ENCODE results near the gene ARHGEF11.
"Not testable (repeated sequence)": the region's sequence is repeated elsewhere in the genome, so short reads cannot be mapped to it uniquely, and the experiment has no call there.

Gene ARHGEF11

DNA sequence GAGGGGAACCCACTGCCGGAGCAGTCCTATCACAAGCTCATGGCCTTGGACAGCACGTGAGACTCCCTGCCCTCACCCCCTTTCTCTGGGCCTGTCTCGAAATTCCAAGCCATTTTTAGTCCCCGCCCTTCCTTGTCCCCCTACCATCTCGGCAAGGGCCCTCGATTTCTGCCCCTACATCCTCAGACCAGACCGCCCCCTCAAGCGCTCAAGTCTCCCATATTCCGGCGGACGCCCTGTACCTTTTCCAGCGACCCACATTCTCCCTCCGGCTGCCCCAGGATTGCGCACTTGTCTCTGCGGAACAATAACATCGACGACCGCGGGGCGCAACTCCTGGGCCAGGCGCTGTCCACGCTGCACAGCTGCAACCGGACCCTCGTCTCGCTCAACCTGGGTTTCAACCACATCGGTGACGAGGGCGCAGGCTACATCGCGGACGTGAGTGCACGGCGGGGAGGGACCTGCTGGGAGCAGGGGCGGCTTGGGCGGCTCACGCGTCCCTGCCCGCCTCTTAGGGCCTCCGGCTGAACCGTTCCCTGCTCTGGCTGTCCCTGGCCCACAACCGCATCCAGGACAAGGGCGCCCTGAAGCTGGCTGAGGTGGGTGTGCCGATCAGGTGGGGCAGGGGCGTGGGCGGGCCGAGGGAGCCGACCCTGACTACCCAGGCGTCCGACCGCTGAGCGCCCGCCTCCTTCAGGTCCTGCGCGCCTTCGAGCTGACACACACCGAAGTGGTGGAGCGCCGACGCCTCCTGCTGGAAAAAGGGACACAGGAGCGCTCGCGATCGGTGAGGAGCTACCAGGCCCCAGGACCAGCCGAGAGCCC lies 118.1 kb downstream of the ARHGEF11 start:
- DNase-seq = peak; percentile 51

DNA sequence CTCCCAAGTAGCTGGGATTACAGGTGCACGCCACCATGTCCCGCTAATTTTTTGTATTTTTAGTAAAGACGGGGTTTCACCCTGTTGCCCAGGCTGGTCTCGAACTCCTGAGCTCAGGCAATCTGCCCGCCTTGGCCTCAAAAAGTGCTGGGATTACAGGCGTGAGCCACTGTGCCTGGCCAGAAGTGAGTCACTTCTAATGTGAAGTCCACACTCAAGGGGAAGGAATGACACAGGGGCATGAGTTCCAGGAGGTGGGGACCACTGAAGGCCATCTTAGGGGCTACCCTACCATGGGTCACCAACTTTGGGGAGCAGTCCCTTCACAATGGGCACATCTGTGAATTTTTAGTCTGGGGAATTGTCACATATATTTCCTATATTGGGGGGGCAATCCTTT lies 118.8 kb downstream of the ARHGEF11 start:
- DNase-seq = not testable (repeated sequence)

DNA sequence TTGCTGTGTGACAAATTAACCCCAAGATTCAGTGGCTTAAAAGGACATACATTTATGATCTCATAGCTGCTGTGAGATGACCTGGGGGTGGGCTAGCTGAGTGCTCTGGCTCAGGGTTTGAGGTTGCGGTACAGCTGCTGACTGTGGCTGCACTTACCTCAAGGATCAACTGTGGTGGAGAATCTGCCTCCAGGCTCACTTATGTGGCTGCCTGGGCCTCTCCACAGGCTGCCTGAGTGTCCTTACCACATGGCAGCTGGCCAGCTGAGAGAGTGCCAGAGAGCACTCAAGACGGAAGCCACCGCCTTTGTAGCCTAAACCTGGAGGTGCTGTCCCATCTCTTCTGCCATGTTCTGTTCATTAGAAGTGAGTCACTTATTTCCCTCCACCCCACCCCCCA lies 119.4 kb downstream of the ARHGEF11 start:
- DNase-seq = no peak

DNA sequence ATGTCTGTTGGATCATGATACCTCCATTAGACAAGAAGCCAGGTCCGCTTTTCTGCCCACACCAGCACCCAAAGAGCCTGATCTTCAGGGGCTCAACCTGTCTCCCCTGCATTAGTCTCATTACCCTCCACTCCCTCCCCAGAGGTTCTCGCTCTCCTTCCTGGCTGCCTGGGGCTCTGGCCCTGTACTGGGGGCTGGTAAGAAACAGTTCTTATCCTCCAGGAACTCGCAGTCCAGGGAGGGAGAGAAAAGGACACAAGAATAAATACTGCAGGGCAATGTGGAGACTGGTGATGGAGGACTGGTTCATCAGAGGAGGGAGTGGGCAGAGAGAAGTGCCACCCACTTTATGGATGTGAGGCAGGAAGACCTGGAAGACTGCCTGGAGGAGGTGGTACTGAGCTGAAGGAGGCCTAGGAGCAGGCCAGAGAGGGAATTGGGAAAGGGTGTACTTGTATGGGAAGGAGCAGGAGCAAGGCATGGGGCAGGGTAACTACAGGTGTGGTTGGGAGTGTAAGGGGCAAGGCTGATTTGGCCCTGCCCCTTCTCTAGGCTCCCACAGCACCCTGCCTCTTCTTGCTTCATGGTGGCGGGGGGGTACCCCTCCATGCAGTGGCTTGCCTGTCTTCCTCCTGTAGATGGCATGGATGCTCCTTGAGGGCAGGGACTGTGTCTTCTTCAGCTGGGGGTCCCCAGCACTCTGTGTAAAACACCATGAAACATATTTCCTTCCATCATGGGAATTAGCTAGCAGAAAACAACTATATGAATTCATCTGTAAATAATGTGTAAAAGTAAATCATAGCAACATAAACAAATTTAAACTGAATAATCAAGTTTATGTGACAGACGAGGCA lies 120.2 kb downstream of the ARHGEF11 start:
- DNase-seq = no peak

DNA sequence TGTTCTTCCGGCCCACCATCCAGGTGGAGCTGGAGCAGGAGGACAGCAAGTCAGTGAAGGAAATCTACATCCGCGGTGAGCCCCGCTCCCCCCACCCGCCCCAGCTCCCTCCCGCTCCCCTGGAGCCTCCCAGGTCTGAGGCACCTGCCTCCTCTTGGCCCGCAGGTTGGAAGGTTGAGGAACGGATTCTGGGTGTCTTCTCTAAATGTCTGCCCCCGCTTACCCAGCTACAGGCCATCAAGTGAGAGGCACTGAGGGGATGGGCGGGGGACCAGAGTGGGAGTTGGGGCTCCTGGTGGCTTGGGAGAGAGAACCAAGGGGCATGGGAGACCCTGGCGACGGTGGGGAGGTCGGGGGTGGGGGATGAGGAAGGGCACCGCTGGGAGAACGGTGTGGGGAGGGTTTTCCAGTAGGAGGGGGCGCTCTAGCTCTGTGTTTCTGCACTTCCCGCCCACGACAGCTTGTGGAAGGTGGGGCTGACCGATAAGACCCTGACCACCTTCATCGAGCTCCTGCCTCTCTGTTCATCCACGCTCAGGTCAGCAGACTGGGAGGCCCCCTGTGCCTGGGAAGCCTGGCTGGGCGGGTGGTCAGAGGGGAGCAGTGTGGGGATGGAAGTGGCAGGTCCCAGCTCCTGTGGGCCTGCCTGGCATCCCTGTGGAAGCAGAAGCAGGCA lies 120.9 kb downstream of the ARHGEF11 start:
- DNase-seq = no peak

DNA sequence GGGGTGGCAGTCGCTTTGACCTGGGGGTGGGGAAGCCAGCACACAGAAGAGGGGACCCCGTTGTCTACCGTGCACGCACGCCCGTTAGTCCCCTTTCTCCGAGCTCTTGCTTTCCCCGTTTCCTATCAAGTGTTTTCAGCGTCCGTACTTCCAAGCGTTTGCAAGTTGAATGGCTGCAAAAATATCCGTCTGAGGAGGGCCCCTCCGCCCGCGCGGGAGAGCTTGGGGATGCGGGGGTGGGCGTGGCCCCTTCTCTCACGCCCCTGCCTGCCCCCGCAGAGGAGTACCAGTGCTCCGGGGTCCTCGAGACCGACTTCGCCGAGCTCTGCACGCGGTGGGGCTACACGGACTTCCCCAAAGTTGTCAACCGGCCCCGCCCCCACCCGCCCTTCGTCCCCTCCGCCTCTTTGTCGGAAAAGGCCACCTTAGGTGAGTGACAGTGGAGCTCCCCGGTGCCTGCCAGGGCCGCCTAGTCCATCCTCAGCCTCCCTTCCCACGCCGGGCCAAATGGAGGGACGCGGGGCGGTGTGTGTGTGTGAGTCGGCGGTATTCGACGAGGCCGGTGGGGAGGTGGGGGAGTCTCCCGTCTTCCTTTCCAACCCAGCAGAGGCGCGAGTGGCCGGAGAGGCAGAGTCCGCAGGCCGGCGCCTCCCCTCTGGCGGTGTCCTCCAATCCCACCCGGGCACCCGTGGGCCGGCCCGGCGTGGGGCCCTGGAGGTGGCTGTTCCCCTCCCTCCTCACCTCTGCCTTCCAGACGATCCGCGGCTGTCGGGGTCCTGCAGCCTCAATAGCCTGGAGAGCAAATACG lies 121.7 kb downstream of the ARHGEF11 start:
- DNase-seq = no peak

DNA sequence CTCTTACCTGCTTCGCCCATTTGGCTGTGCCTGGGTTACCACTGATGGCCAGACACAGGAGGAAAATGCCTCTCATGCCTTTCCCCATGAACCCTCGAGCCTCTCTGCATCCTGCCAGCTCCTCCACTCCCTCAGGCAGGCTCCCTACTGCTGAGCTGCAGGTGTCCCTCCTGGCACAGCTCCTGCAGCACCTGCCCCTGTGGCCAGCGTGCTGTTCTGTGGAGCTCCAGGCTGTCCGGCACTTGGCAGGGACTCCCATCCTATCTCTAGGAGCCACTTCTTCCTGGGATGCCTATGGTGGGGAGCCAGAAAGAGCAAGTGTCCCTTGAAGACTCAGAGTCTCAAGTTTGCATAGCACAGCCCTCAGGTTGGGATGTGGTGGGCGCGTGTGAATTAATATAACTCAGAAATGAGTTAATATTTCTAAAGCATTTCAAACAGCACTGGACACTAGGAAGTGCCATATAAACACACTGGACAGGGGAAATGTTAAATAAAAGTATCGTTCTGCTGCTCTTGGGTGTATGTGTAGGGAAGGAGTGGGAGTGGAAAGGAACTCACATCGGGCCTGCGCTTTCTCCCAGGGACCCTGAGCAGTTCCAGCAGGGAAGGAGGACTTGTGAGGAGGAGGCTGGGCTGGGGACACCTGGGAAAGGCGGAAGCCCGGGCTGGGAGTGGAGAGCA lies 122.4 kb downstream of the ARHGEF11 start:
- DNase-seq = no peak

DNA sequence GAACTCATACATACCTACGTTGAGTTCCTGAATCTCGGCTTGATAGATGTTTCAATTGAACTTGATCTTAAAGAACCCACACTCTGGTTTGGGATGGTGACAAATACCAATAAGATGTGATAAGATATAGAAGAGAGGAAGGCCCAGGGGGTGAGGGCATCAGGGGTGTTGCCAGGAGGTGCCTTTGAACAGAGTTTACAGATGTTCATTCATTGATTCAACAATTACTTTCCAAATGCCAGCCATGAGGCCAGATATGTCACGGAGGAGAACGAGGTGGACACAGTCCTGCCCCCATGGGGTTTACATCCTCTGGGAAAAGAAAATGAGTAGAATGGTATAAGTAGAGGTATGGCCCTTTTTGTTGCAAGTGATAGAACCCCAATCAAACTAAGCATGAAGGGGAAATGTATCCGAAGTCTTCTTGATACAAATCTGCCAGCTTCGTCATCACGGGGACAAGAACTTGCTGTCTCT lies 124.5 kb downstream of the ARHGEF11 start:
- DNase-seq = no peak

DNA sequence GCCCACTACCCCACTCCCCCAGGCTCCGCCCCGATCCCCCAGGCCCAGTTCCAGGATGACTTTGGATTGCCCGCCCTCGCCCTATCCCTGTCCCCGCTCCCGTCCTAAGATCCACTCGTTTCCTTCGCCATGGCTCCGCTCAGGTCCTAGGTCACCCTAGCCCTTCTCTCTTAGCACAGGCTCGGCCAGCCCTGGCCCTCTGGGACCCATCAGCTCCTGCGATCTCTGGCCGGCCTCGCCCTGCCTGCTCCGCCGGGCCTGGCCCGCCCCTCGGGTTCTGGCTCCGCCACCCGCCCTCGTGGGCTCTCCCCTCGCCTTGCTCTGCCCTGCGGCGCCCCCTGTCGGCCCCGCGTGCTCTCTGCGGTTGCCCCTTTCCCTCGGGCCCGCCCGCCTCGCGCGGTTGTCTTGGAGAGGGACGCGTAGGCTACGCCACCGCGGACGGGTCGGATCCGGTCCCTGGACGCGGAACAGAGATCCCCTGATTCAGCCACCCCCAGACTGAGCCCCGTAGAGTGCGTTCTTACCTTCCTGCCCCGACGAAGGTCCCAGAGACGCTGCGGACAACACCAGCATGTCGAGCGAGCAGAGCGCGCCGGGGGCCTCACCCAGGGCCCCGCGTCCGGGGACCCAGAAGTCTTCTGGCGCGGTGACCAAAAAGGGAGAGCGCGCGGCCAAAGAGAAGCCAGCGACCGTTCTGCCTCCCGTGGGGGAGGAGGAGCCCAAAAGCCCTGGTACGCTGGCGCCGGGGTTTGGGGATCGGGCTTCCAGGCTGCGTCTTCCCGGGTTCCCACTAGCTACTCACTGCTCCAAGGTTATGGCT lies 125.1 kb downstream of the ARHGEF11 start, which contains the start of gene LRRC71:
LRRC71 (plus strand) TSS at position 400 of the 820 bp plus-strand sequence; CDS start at position 572, 172 bp downstream.
- DNase-seq = peak; percentile 41

DNA sequence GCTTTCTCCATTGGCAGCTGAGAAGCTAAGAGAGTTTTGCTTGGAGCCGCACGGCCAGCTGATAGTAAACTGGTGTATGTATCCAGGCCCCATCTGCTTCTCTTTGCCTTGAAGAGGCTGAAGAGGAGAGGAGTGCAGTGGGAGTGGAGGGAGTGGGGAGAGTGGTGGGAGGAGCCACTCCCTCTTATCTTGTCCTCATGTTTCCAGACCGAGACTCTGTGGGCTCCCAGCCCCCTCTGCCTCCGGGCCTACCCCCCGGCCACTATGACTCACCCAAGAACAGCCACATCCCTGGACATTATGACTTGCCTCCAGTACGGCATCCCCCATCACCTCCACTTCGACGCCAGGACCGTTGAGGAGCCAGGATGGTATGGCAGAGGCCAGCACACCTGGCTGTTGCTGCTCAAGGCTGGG lies 131.1 kb downstream of the ARHGEF11 start:
- DNase-seq = no peak

DNA sequence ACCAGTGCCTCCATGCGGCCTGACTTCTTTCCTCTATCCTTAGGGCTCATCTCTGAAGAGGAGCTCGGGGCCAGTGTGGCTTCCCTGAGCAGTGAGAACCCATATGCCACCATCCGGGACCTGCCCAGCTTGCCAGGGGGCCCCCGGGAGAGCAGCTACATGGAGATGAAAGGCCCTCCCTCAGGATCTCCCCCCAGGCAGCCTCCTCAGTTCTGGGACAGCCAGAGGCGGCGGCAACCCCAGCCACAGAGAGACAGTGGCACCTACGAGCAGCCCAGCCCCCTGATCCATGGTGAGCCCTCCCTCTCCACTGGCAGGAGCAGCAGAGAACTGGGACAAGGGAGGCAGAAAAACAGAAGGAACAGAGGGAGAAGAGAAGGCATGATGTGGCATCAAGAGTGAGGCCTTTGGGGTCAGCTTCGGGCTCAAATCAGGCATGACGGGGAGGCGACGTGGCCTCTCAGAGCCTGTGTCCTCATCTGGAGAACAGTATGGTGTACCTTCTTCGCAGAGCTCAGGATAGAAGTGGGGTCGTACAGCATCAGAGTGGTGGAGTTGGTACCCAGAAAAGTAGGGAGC lies 131.6 kb downstream of the ARHGEF11 start:
- no peak for DNase-seq

DNA sequence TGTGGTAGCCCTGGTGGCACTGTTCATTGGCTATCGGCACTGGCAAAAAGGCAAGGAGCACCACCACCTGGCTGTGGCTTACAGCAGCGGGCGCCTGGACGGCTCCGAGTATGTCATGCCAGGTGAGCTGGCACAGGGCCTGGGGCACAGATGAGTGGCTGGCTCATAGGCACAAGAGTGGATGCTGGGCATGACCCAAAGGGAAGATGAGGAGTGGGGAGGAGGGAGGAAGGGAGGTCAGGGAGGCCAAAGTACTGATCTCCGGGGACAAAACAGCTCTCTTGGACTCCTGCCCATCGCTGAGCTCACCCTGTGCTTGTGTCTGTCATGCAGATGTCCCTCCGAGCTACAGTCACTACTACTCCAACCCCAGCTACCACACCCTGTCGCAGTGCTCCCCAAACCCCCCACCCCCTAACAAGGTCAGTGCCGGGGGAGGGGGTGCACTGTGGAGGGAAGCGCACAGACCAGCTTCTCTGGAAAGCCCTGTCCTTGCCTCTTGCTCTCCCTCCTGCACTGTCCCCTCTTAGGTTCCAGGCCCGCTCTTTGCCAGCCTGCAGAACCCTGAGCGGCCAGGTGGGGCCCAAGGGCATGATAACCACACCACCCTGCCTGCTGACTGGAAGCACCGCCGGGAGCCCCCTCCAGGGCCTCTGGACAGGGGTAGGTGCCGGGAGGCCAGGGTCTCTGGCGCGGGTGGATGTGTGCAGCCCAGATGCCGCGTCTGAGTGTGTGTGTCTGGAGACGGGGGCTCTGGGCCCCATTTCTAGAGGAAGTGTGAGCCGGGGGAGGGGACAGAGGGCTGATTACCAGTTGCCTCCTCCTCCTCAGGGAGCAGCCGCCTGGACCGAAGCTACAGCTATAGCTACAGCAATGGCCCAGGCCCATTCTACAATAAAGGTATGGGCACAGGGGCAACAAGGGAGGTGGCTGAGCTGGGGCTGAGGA lies 132.4 kb downstream of the ARHGEF11 start:
- no peak for DNase-seq

DNA sequence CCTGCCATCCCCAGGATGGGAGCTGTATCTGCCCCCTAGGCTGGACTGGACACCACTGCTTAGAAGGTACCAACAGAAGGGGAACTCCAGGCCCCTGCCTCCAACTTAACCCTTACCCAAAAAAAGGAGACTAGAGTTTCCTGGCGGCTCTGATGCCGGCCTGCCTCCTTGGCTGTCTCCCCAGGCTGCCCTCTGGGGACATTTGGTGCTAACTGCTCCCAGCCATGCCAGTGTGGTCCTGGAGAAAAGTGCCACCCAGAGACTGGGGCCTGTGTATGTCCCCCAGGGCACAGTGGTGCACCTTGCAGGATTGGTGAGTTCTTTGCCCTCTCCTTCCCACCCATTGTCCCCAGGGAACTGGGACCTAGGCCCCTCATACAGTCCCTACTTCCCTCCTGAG lies 133.2 kb downstream of the ARHGEF11 start:
- no peak for DNase-seq

DNA sequence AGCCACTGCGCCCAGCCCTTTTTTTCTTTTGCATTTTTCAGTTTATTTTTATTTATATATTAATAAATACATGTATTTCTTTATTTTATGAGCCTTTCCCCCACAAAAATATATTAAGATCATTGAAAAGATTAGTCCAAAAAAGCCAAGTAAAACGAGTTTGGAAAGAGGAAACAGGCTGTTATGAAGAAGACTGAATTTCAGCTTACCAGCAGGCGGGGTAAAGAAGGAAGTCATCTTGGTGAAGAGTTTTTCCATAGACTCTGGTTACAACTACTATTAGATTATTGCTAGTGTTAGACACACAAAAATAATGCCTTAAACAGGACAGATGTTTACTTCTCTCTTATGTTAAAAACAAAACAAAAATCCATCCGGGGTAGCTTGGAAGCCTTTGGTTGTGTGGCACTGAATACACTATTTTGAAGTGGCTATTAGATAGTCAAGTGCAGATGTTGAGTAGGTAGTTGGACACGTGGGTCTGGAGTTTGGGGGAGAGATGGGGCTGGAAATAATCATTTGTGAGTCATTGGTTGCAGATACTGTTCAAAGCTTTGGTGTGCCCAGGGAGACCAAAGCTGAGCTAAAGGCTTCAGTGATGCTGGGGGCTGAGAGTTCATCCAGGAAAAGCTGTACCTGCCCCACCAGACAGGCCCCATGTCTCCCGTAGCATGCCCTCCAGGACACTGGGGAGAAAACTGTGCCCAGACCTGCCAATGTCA lies 133.8 kb downstream of the ARHGEF11 start:
- no peak for DNase-seq

DNA sequence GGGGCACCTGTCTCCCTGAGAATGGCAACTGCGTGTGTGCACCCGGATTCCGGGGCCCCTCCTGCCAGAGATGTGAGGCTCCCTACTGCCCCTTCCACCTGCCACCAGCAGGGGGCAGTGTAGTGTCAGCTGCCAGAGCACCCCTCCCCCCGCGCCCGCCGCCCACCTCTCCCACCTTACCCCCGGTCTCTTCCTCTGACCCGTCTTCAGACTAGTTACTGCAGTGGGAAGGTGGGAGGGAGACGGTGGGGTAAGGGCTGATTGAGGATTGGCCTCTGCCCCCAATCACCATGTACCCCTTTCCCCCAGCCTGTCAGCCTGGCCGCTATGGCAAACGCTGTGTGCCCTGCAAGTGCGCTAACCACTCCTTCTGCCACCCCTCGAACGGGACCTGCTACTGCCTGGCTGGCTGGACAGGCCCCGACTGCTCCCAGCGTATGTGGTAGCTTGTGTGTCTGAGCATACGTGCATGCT lies 135.2 kb downstream of the ARHGEF11 start:
- peak; percentile 42 for DNase-seq

DNA sequence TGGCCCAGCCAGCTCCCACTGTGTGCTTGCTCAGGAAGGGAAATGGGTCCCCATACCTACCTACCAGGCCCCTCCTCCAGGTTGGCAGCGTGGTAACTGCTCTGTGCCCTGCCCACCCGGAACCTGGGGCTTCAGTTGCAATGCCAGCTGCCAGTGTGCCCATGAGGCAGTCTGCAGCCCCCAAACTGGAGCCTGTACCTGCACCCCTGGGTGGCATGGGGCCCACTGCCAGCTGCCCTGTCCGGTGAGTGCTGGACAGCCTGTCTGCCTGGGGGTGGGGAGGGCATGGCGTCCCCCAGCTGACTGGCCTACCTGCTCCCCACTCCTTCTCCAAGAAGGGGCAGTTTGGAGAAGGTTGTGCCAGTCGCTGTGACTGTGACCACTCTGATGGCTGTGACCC lies 135.9 kb downstream of the ARHGEF11 start:
- no peak for DNase-seq

DNA sequence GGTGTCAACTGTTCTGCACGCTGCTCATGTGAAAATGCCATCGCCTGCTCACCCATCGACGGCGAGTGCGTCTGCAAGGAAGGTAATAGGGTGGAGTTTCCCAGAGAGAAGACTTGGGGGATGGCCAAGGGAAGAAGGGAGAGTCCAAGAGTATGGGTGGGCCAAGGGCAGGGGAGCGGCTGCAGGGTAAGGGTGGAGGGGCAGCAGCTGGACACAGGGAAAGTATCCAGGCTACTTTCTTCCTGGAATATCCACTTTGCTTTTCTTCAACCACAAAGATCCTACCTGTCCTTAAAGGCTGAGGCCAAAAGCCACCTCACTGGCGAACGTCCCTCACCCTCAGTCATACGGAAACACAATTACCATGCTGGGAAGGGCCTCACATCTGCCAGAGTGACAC lies 136.6 kb downstream of the ARHGEF11 start:
- no peak for DNase-seq

DNA sequence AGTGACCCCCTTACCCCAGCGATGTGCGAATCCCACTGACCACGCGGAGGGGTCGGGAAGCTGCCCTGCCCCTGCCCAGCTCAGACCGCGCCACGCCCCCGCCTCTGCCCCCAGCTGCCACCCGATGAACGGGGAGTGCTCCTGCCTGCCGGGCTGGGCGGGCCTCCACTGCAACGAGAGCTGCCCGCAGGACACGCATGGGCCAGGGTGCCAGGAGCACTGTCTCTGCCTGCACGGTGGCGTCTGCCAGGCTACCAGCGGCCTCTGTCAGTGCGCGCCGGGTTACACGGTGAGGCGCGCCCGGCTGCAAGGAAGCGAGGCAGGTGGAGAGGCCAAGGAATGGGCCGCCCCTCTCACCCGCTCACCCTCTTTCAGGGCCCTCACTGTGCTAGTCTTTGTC lies 137.0 kb downstream of the ARHGEF11 start:
- DNase-seq = no peak
